ENCODE data around the gene TBC1D5.

DNA sequence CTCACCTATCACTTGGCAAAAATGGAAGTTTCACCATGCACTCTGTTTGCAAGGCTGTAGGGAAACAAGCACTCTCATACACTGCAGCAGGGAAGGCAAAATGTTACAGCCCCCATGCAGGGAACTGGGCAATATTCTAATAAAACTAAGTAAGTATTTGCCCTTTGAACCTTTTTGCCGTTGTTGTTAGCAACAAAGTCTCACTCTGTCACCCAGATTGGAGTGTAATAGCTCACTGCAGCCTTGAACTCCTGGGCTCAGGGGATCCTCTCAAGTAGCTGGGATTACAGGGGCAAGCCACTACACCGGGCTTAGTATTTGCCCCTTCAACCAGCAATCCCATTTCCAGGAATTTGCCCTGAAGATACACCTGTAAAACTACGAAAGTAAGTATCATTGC is 122.5 kb downstream of the TBC1D5 start:
- no peak for TF ChIP-seq CTCF (IDR thresholded peaks at IDR 0.05)
- no peak for TF ChIP-seq POLR2AphosphoS5 (IDR thresholded peaks at IDR 0.05)
- no peak for TF ChIP-seq POLR2A (IDR thresholded peaks at IDR 0.05)
- no peak for TF ChIP-seq EP300 (IDR thresholded peaks at IDR 0.05; ENCODE audit: low read depth)
